Subcutaneous adipose tissue (tissue), 4 donors: Measurements from ENCODE around the gene OR2A2. TPM values are rescaled to one million over a fixed set of nuclear protein-coding genes. Genes with fewer than 3 reads are reported as not detected.

Experiments used
- CTCF ChIP-seq: fragments of 450-650 bp; IDR thresholded peaks from one replicate; pipeline ENCODE4 v1.5.1; 2016; ENCODE audit warnings: low read depth, mild to moderate bottlenecking, control low read depth, antibody characterized with exemption, moderate library complexity
- total RNA-seq, 4 donors: library from RNA; depleted of rRNA; stranded (reverse); fragments of >200 nt; gene quantifications; one replicate each; pipeline ENCODE4 v1.1.0, GENCODE V29; 2016

Gene OR2A2
- total RNA-seq, result not detected

- TF ChIP-seq CTCF, result no peak
Measured at GRCh38 chr7:144109283-144109682, at the start of gene OR2A2. Gene OR2A2, plus strand, starts transcription at chr7:144109583. Its CDS starts 0 bp downstream, at chr7:144109583.

DNA sequence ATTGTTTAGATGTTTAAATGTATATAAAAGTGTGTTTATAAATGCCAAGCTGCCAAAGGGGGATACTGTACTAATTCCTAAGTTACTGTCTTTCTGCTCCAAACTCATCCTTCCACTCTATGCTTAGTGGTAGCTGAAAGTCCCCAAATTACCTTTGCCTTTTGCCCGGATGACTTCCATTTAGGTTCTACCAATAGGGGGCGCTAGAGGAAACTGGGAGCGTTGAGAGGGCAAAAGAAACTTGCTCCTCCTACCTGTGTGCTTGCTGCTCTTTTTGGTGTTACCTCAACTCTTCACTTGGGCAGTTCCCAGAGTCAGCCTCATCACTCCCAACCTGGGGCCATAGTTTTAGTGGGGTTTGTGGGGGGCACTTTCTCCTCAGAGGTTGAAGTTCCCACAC is 45.7 kb upstream of the OR2A2 start:
- no peak for TF ChIP-seq CTCF

DNA sequence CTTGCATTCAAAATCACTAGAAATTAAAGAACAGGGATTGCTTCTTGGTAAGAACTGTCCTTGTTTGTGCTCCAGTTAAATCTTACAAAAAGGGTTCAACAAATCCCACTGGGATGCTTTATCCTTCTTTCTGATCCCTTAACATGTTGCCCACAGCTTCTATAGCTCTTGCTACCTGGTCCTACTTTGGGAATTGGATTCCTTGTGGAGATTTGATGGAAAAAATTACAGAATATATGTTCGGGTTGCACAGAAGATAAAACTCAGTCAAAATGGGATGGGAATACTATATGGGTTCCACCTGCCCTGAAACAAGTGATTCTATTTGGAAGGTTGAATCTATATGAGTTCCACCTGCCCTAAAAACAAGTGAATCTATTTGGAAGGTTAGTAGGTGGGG is 39.9 kb upstream of the OR2A2 start, which contains the start of gene OR2A25:
Gene OR2A25 (plus strand): TSS at position 301 of the 400 bp plus-strand sequence. CDS start 4,409 bp downstream, outside the sequence.
- TF ChIP-seq CTCF, result no peak

GRCh38 chr7:144069953-144070352 is 39.4 kb upstream of the OR2A2 start:
- no peak for TF ChIP-seq CTCF

- no peak for TF ChIP-seq CTCF
Measured at GRCh38 chr7:144074374-144074773, 35.0 kb upstream of the OR2A2 start.

- no peak for TF ChIP-seq CTCF
Measured at GRCh38 chr7:144085978-144086377, 23.4 kb upstream of the OR2A2 start, which contains the start of gene OR2A12. Gene OR2A12, plus strand, starts transcription at chr7:144086278. Its CDS starts 8,830 bp downstream, at chr7:144095108.

DNA sequence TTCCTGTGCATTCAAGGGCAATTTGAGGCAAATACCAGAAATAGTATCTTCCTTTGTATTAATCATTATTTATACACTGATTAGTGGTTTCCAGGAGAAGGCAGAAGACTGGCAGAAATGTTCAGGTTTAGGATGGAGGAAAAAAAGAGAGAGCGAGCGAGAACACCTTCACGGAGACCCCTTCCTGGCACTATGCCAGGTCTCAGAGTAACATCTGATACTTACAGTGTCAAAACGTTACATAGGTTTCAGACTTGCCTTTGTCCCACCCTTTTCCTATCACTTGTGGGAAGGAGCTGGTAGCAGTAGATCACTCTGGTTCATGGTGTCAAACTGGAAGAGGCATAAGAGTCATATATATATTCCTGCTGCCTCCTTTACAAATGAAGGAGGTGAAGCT is 22.7 kb upstream of the OR2A2 start:
- TF ChIP-seq CTCF, result no peak
